Upper lobe of left lung (tissue), 4 donors: ENCODE data around the gene MOV10L1.

ENCODE experiments used
- CTCF ChIP-seq, 6 experiments: fragments of 450-650 bp in 4 of 6; fragments of 200-600 bp in 2 of 6; sonication (generic) in 2 of 6; IDR thresholded peaks; one replicate each; pipeline ENCODE4 v1.5.1; 2016 to 2019; ENCODE audit warnings: antibody characterized with exemption in 6 of 6
- POLR2A ChIP-seq, 4 donors: fragments of 450-650 bp; IDR thresholded peaks; one replicate each; pipeline ENCODE4 v1.5.1; 2016 to 2017; ENCODE audit warnings: antibody characterized with exemption in 4 of 4, mild to moderate bottlenecking in 2 of 4
- POLR2AphosphoS5 ChIP-seq, 2 donors: sonication (generic); formaldehyde crosslinking; IDR thresholded peaks; one replicate each; pipeline ENCODE4 v1.5.1; 2017; ENCODE audit warnings: antibody characterized with exemption in 2 of 2

GRCh38 chr22:50086526-50086925 lies 3.3 kb upstream of the MOV10L1 start:
- TF ChIP-seq POLR2A (IDR thresholded peaks at IDR 0.05) (no peak), POLR2AphosphoS5 (IDR thresholded peaks at IDR 0.05) (no peak), CTCF (IDR thresholded peaks at IDR 0.05) (no peak)
